ENCODE results near the gene GPR158. TPM values are rescaled to one million over a fixed set of nuclear protein-coding genes. Genes with fewer than 3 reads are reported as not detected.

The GPR158 gene
- total and polyA plus RNA-seq, 4 donors: 0.42 TPM; not detected in 3

DNA sequence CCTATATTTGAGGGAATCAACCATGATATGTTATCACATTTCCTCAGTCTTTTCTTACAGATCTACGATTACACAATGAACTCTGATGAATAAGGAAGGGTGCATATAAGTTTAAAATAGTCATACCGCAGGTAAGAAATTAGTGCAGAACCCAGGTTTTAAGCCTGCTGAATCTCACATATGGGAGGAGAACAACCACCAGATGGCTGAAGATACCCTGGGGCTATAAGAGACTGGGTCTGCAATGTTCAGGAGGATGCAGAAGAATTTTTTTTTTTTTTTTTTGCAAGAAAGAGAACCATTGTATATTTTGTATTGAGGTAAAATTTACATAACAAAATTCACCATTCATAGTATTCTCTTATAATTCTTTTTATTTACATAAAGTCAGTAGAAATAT is 387.0 kb downstream of the GPR158 start:
- H3K4me1 ChIP-seq (ENCODE audit: control insufficient read depth in 1 of 2, insufficient read depth in 2 of 2, low read length in 2 of 2): no peaks in the 10 kb centered on the region
- WGBS, 2 donors: 83 to 86% methylated on average over 2 of the region's 2 CpGs
- no peak overlapping the region for H3K4me3 ChIP-seq (ENCODE audit: low read length in 2 of 2)
- DNase-seq: no peak
- H3K27ac ChIP-seq (ENCODE audit: low read depth in 1 of 2, low read length in 2 of 2): no peak overlapping the region
- H3K9me3 ChIP-seq (ENCODE audit: control insufficient read depth, low read length): no peaks in the 10 kb centered on the region
- no peaks in the 10 kb centered on the region for H3K36me3 ChIP-seq (ENCODE audit: control insufficient read depth in 1 of 2, insufficient read depth in 2 of 2, low read length in 1 of 2)
- no peak for ATAC-seq (ENCODE audit: low FRiP score)
- intact Hi-C loops (cut with DNase I): no loop called here
- H3K27me3 ChIP-seq (ENCODE audit: control insufficient read depth in 1 of 2, insufficient read depth in 2 of 2, low read length in 1 of 2): peaks cover 0 to 1% of the 10 kb centered on the region in 2 donors

DNA sequence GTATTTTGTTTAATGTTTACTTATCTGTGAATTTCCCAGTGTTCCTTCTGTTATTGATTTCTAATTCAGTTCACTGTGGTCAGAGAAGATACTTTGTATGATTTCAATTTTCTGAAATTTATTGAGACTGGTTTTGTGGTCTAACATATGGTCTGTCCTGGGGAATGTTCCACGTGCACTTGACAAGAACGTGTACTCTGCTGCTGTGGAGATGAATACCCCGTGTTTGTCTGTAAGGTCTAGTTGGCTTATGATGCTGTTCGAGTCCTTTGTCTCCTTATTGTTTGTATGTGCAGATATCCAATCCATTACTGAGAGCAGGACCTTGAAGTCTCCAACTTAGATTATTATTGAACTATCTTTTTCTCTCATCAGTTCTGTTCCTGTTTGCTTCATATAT is 387.7 kb downstream of the GPR158 start:
- Histone ChIP-seq H3K4me3 (ENCODE audit: low read length in 2 of 2) (no peak overlapping the region), H3K36me3 (ENCODE audit: control insufficient read depth in 1 of 2, insufficient read depth in 2 of 2, low read length in 1 of 2) (no peaks in the 10 kb centered on the region), H3K27ac (ENCODE audit: low read depth in 1 of 2, low read length in 2 of 2) (no peak overlapping the region), H3K4me1 (ENCODE audit: control insufficient read depth in 1 of 2, insufficient read depth in 2 of 2, low read length in 2 of 2) (no peaks in the 10 kb centered on the region), H3K9me3 (ENCODE audit: control insufficient read depth, low read length) (peaks cover 2% of the 10 kb centered on the region), H3K27me3 (ENCODE audit: control insufficient read depth in 1 of 2, insufficient read depth in 2 of 2, low read length in 1 of 2) (peaks cover 0 to 1% of the 10 kb centered on the region in 2 donors)
- WGBS, 2 donors: 67 to 73% methylated on average over 4 of the region's 4 CpGs
- ATAC-seq (ENCODE audit: low FRiP score) (no peak), DNase-seq (no peak)
- intact Hi-C loops (cut with DNase I): no loop called here

DNA sequence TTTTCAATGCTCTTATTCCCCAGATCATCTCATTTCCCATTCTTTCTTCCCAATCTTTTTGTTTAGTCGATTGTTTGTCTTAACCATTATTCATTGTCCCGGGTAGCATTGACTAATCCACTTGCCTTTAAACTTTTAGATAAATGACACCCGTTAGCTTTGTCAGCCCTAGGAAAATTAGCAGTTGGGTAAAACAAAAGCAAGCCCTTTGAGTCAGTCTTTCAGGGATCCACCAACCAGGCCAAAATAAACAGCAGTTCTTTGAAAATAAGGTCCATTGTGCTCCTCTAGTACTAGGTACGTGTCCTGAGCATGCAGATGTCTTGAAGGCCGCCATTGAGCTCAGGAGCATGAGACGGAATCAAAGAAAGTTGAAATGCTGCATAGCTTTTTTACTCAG is 389.6 kb downstream of the GPR158 start:
- H3K27ac ChIP-seq (ENCODE audit: low read depth in 1 of 2, low read length in 2 of 2): no peak overlapping the region
- ATAC-seq (ENCODE audit: low FRiP score) (no peak), DNase-seq (no peak)
- H3K27me3 ChIP-seq (ENCODE audit: control insufficient read depth in 1 of 2, insufficient read depth in 2 of 2, low read length in 1 of 2): peaks cover 0 to 1% of the 10 kb centered on the region in 2 donors
- H3K36me3 ChIP-seq (ENCODE audit: control insufficient read depth in 1 of 2, insufficient read depth in 2 of 2, low read length in 1 of 2): no peaks in the 10 kb centered on the region
- WGBS, 2 donors: 78 to 85% methylated on average over 6 of the region's 6 CpGs
- peaks cover 2% of the 10 kb centered on the region for H3K9me3 ChIP-seq (ENCODE audit: control insufficient read depth, low read length)
- intact Hi-C loops (cut with DNase I): no loop called here
- H3K4me3 ChIP-seq (ENCODE audit: low read length in 2 of 2): no peak overlapping the region
- H3K4me1 ChIP-seq (ENCODE audit: control insufficient read depth in 1 of 2, insufficient read depth in 2 of 2, low read length in 2 of 2): no peaks in the 10 kb centered on the region

DNA sequence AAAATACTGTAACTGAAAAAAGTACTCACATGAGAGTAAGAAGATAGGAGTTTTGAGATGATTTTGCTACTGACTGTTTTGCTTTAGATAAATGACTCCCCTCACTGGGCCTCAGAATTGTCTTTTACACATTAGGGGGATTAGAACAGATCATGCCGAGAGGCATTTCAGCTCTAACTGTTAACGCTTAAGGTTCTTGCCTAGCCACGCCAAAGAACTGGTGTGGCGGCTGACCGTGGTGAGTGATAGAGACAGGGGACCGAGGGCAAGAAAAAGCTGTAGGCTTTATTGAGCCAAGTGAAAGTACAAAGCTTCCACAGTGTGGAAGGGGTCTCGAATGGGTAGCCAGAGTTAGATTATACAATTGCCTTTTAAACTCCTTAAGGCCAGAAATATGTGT is 390.8 kb downstream of the GPR158 start:
- Histone ChIP-seq H3K9me3 (ENCODE audit: control insufficient read depth, low read length) (peaks cover 2% of the 10 kb centered on the region), H3K27ac (ENCODE audit: low read depth in 1 of 2, low read length in 2 of 2) (no peak overlapping the region), H3K27me3 (ENCODE audit: control insufficient read depth in 1 of 2, insufficient read depth in 2 of 2, low read length in 1 of 2) (peaks cover 0 to 1% of the 10 kb centered on the region in 2 donors), H3K36me3 (ENCODE audit: control insufficient read depth in 1 of 2, insufficient read depth in 2 of 2, low read length in 1 of 2) (no peaks in the 10 kb centered on the region), H3K4me3 (ENCODE audit: low read length in 2 of 2) (no peak overlapping the region), H3K4me1 (ENCODE audit: control insufficient read depth in 1 of 2, insufficient read depth in 2 of 2, low read length in 2 of 2) (no peaks in the 10 kb centered on the region)
- intact Hi-C loops (cut with DNase I): no loop called here
- 62 to 68% methylated on average over 7 of the region's 7 CpGs for WGBS, 2 donors
- ATAC-seq (ENCODE audit: low FRiP score) (no peak), DNase-seq (no peak)

DNA sequence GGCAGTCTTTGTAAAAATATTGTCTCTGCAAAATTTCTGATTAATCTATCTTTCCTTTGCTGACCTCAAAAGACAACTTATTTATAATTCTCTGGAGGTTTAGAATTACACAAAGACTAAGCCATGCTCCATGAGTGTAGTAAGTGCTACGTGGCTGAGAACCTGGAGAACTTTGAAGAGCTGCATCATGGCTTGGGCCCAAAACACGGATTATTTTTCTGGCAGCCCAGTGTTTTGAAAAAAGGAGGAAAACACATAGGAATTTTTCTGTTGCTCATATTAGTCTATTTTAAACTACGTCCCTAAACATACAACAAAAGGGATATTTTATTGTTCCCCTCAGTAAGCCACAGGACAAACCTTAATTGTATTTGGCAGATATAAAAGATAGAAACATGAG is 398.5 kb downstream of the GPR158 start:
- no peak for DNase-seq
- Histone ChIP-seq H3K4me1 (ENCODE audit: control insufficient read depth in 1 of 2, insufficient read depth in 2 of 2, low read length in 2 of 2) (no peaks in the 10 kb centered on the region), H3K4me3 (ENCODE audit: low read length in 2 of 2) (no peak overlapping the region), H3K27me3 (ENCODE audit: control insufficient read depth in 1 of 2, insufficient read depth in 2 of 2, low read length in 1 of 2) (peaks cover 0 to 2% of the 10 kb centered on the region in 2 donors), H3K36me3 (ENCODE audit: control insufficient read depth in 1 of 2, insufficient read depth in 2 of 2, low read length in 1 of 2) (no peaks in the 10 kb centered on the region), H3K9me3 (ENCODE audit: control insufficient read depth, low read length) (no peaks in the 10 kb centered on the region), H3K27ac (ENCODE audit: low read depth in 1 of 2, low read length in 2 of 2) (no peak overlapping the region)
- no peak for ATAC-seq (ENCODE audit: low FRiP score)
- intact Hi-C loops (cut with DNase I): no loop called here
- 34 to 41% methylated on average over 3 of the region's 3 CpGs for WGBS, 2 donors

DNA sequence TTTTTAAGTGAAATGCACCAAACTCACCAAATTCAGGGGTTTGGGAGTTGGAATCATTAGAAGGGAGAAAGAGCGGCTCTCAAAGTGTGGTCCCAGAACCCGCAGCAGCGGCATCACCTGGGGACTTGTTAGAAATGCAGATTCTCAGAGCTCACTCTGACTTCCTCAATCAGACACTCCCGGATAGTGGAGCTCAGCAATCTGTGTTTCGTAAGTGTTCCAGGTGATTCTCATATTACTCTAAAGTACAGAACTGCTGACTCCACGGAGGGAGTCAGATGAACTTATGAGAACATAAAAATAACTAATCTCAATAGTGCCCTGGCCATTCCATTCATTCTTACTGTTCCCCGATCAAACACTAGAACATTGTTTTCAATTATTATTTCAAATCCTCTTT is 400.5 kb downstream of the GPR158 start:
- intact Hi-C loops (cut with DNase I): no loop called here
- H3K27ac ChIP-seq (ENCODE audit: low read depth in 1 of 2, low read length in 2 of 2): no peak overlapping the region
- no peaks in the 10 kb centered on the region for H3K4me1 ChIP-seq (ENCODE audit: control insufficient read depth in 1 of 2, insufficient read depth in 2 of 2, low read length in 2 of 2)
- no peaks in the 10 kb centered on the region for H3K9me3 ChIP-seq (ENCODE audit: control insufficient read depth, low read length)
- ATAC-seq (ENCODE audit: low FRiP score) (no peak), DNase-seq (no peak)
- no peaks in the 10 kb centered on the region for H3K36me3 ChIP-seq (ENCODE audit: control insufficient read depth in 1 of 2, insufficient read depth in 2 of 2, low read length in 1 of 2)
- WGBS, 2 donors: 57 to 61% methylated on average over 7 of the region's 7 CpGs
- no peak overlapping the region for H3K4me3 ChIP-seq (ENCODE audit: low read length in 2 of 2)
- H3K27me3 ChIP-seq (ENCODE audit: control insufficient read depth in 1 of 2, insufficient read depth in 2 of 2, low read length in 1 of 2): peaks cover 0 to 2% of the 10 kb centered on the region in 2 donors

DNA sequence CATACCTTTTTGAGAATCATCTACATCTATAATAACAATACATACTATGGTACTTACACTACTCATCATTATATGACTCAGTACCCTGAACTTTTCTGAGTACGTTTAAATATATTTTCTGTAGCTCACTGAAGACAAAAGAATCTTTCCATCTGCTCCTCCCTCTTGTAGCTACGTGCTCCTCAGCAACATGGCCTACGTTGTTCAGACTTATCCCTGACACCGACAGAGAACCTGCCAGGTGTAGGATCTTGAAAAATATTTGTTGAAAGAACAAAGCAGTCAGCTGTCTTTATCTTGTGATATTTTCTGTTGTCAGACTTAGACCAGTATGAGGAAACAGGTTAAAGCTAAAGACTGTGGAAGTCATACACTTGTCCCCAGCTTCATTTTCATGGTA is 403.3 kb downstream of the GPR158 start:
- no peak for DNase-seq
- no peak for ATAC-seq (ENCODE audit: low FRiP score)
- Histone ChIP-seq H3K9me3 (ENCODE audit: control insufficient read depth, low read length) (no peaks in the 10 kb centered on the region), H3K36me3 (ENCODE audit: control insufficient read depth in 1 of 2, insufficient read depth in 2 of 2, low read length in 1 of 2) (no peaks in the 10 kb centered on the region), H3K4me1 (ENCODE audit: control insufficient read depth in 1 of 2, insufficient read depth in 2 of 2, low read length in 2 of 2) (no peaks in the 10 kb centered on the region), H3K27ac (ENCODE audit: low read depth in 1 of 2, low read length in 2 of 2) (no peak overlapping the region), H3K27me3 (ENCODE audit: control insufficient read depth in 1 of 2, insufficient read depth in 2 of 2, low read length in 1 of 2) (no peaks in the 10 kb centered on the region), H3K4me3 (ENCODE audit: low read length in 2 of 2) (no peak overlapping the region)
- intact Hi-C loops (cut with DNase I): no loop called here
- 76 to 81% methylated on average over 4 of the region's 4 CpGs for WGBS, 2 donors

DNA sequence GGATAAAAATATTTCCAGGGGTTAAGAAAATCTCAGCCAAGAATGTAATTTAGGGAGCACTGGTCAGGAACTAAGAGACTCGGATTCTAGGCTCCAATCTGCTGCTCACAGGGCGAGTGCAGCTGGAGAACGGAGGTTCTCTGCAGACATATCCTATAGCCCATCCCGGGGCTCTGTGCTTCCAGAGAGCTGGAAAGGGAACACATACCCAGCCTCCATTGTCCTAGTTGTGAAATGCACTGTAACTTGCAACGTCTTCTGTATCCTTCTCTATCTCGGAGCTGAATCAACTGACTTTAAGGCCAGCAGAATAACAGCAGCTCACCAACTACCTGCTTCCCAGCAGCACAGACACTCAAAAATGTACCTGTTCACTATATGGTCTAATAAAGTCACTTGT is 408.2 kb downstream of the GPR158 start:
- no peaks in the 10 kb centered on the region for H3K4me1 ChIP-seq (ENCODE audit: control insufficient read depth in 1 of 2, insufficient read depth in 2 of 2, low read length in 2 of 2)
- H3K36me3 ChIP-seq (ENCODE audit: control insufficient read depth in 1 of 2, insufficient read depth in 2 of 2, low read length in 1 of 2): no peaks in the 10 kb centered on the region
- H3K9me3 ChIP-seq (ENCODE audit: control insufficient read depth, low read length): no peaks in the 10 kb centered on the region
- no peak for DNase-seq
- WGBS, 2 donors: 63 to 71% methylated on average over 6 of the region's 6 CpGs
- no peak for ATAC-seq (ENCODE audit: low FRiP score)
- H3K27me3 ChIP-seq (ENCODE audit: control insufficient read depth in 1 of 2, insufficient read depth in 2 of 2, low read length in 1 of 2): no peaks in the 10 kb centered on the region
- H3K4me3 ChIP-seq (ENCODE audit: low read length in 2 of 2): no peak overlapping the region
- H3K27ac ChIP-seq (ENCODE audit: low read depth in 1 of 2, low read length in 2 of 2): no peak overlapping the region
- intact Hi-C loops (cut with DNase I): no loop called here

DNA sequence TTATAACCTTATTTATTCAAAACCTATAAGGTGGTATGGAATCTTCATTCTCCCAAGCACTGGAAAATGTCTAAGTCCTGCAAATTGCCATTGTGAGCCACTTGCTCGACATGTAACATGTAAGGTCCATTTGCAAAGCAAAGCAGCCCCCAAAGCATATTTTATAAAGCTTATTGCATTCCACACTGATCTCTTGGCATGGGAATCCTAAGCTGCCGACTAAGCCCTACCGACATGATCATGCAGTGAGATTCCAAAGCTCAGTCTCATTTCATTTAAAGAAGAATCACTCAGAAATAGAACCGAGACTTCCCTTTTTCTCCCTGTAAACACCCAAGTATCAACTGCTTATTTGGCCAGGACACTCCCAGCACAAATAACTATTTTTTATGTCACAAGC is 425.9 kb downstream of the GPR158 start:
- WGBS, 2 donors: 38% methylated on average over 4 of the region's 4 CpGs
- no peak for ATAC-seq (ENCODE audit: low FRiP score)

More for the DNA sequence above, 425.9 kb downstream of the GPR158 start:
- no peaks in the 10 kb centered on the region for H3K4me1 ChIP-seq (ENCODE audit: control insufficient read depth in 1 of 2, insufficient read depth in 2 of 2, low read length in 2 of 2)
- no peak overlapping the region for H3K4me3 ChIP-seq (ENCODE audit: low read length in 2 of 2)
- H3K9me3 ChIP-seq (ENCODE audit: control insufficient read depth, low read length): no peaks in the 10 kb centered on the region
- no peak for DNase-seq
- H3K27ac ChIP-seq (ENCODE audit: low read depth in 1 of 2, low read length in 2 of 2): no peak overlapping the region
- intact Hi-C loops (cut with DNase I): no loop called here
- no peaks in the 10 kb centered on the region for H3K36me3 ChIP-seq (ENCODE audit: control insufficient read depth in 1 of 2, insufficient read depth in 2 of 2, low read length in 1 of 2)
- H3K27me3 ChIP-seq (ENCODE audit: control insufficient read depth in 1 of 2, insufficient read depth in 2 of 2, low read length in 1 of 2): no peaks in the 10 kb centered on the region
